HUES6 (cell line): ENCODE data around the gene SEMA5B.

ENCODE experiments used
- H3K27ac ChIP-seq: 2 replicates; pipeline ENCODE4 v1.7.0; 2013; ENCODE audit warnings: low read depth, mild to moderate bottlenecking, low read length, inconsistent platforms
- H3K27me3 ChIP-seq: 2 replicates; pipeline ENCODE4 v1.6.1; 2013; ENCODE audit warnings: low read length; ENCODE audit not compliant: control insufficient read depth, insufficient read depth
- H3K36me3 ChIP-seq: 2 replicates; pipeline ENCODE4 v1.6.1; 2013; ENCODE audit warnings: low read length; ENCODE audit not compliant: control insufficient read depth, insufficient read depth
- H3K4me1 ChIP-seq: 2 replicates; pipeline ENCODE4 v1.6.1; 2013; ENCODE audit warnings: low read length; ENCODE audit not compliant: control insufficient read depth, insufficient read depth
- H3K4me3 ChIP-seq: 2 replicates; pipeline ENCODE4 v1.5.1; 2013; ENCODE audit warnings: low read depth, low read length
- H3K9ac ChIP-seq: one replicate; pipeline ENCODE4 v1.6.1; 2013; ENCODE audit warnings: mild to moderate bottlenecking, low read length
- H3K9me3 ChIP-seq: 2 replicates; pipeline ENCODE4 v1.6.1; 2013; ENCODE audit warnings: low read depth, low read length; ENCODE audit not compliant: control insufficient read depth, insufficient read depth

Gene SEMA5B

DNA sequence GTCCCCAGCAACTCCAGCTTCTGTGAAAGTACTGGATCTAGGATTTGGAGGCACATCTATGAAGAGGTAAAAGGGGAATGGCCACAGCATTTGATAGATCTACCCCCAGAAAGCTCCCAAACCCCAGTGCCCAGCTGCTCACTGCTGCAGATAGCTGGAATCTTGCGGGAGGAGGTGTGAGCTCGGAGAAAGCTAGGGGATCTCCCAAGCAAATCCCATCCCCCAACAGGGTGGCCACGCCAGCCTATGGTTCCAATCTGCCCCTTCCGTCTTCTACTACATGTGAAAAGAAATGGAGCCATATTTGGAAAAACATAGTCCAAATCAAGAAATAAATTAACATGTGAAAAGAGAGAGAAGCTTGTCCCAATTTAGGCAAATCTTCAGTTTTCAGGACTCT lies 42.0 kb downstream of the SEMA5B start:
- Histone ChIP-seq H3K27ac (no peak overlapping the region), H3K4me1 (peaks cover 63% of the 10 kb centered on the region)

DNA sequence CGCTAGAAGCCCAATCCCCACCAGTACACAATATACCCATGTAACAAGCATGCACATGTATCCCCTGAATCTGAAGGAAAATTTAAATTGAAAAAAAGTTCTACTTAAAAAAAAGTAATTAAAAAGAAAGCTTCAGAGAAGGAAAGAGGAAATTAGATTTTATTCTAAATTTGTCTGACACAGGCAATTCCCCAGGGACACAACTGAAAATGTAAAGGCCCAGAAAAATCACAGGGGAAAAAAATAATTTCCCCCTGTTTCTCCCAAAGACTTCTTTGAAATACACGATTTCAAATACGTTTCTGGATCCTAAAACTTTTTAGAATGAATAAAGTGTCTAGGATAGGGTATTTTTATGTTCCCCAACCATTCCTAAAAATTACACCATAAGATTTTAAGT lies 42.9 kb downstream of the SEMA5B start:
- Histone ChIP-seq H3K4me1 (peaks cover 64% of the 10 kb centered on the region), H3K4me3 (no peak overlapping the region), H3K36me3 (no peaks in the 10 kb centered on the region), H3K9me3 (no peaks in the 10 kb centered on the region), H3K9ac (no peak overlapping the region), H3K27ac (no peak overlapping the region), H3K27me3 (no peaks in the 10 kb centered on the region)

More for the DNA sequence above, 42.0 kb downstream of the SEMA5B start:
- Histone ChIP-seq H3K9ac (no peak overlapping the region), H3K36me3 (no peaks in the 10 kb centered on the region), H3K9me3 (no peaks in the 10 kb centered on the region), H3K27me3 (no peaks in the 10 kb centered on the region), H3K4me3 (no peak overlapping the region)

GRCh38 chr3:122984007-122984406 lies 43.6 kb downstream of the SEMA5B start:
- Histone ChIP-seq H3K27me3 (no peaks in the 10 kb centered on the region), H3K9ac (no peak overlapping the region), H3K27ac (no peak overlapping the region), H3K36me3 (no peaks in the 10 kb centered on the region), H3K9me3 (no peaks in the 10 kb centered on the region), H3K4me1 (peaks cover 65% of the 10 kb centered on the region), H3K4me3 (0 out of 2 replicates have a peak overlapping the region, but pooled peaks have one; percentile 19)

DNA sequence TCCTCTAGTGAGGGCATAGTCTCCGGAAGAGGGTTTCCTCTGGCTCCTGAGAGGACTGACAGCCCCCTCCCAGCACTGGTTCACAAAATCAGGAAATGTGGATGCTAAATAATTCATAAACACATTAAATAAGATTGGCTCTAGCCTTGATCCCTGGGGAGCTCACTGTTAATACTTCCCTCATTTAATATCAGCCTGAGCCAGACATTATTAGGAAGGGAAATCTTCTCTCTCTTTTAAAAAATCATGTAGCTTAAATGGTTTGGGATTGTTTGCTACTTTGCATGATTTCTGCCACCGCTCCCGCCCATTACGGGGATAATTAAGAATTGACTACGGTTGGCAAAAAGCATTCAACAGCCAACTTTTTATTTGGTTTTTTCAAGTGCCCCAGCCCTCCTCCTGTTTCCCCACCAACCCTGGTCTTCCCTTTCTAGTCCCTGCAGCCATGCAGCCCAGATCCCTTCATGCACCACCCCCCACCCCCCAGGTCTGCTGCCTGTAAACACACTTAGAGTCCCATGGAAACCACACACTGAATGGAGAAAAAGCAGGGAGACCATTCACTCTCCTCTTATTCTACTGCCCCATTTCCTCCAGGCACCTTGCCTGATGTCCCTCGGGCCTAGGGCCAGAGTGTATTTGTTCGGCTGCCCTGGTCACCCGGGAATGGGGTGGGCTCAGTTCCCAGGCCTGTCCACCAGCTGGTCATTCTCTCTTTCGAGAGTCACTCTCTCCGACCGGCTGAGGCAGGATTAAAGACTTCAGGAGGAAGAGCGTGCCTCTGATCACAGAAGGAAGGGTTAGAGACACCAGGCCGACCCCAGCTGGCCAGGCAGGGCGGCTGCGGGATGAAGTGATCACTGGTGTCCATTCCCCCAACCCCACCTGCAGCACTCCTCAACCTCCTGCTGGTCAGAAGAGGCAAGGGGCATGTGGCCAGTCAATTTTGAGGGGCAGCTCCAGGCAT lies 45.1 kb downstream of the SEMA5B start:
- no peaks in the 10 kb centered on the region for H3K27me3 ChIP-seq
- H3K9me3 ChIP-seq, result no peaks in the 10 kb centered on the region
- H3K36me3 ChIP-seq, result no peaks in the 10 kb centered on the region
- no peak overlapping the region for H3K9ac ChIP-seq
- H3K27ac ChIP-seq, result no peak overlapping the region
- no peak overlapping the region for H3K4me3 ChIP-seq
- H3K4me1 ChIP-seq, result peaks cover 65% of the 10 kb centered on the region

DNA sequence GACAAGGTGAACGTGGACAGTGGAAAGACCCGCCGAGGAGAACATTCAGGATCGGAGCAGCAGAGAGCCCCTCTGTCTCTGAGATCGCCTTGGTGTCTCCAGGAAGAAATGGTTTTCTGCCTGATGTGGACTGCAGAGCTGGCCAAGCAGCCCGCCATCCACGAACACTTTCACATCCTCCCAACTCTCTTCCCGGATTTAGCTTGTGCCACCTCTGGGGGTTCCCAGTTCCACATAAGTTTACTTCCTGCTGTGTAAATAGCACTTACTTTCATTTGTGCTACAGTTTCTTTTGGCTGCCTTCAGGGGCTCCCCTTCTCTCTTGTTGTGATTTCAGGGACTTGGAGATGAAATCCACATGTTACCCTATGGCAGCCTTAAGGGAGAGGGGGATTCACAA lies 48.4 kb downstream of the SEMA5B start:
- Histone ChIP-seq H3K9ac (no peak overlapping the region), H3K27ac (no peak overlapping the region), H3K4me3 (no peak overlapping the region), H3K36me3 (no peaks in the 10 kb centered on the region), H3K27me3 (no peaks in the 10 kb centered on the region), H3K9me3 (no peaks in the 10 kb centered on the region), H3K4me1 (peaks cover 67% of the 10 kb centered on the region)

DNA sequence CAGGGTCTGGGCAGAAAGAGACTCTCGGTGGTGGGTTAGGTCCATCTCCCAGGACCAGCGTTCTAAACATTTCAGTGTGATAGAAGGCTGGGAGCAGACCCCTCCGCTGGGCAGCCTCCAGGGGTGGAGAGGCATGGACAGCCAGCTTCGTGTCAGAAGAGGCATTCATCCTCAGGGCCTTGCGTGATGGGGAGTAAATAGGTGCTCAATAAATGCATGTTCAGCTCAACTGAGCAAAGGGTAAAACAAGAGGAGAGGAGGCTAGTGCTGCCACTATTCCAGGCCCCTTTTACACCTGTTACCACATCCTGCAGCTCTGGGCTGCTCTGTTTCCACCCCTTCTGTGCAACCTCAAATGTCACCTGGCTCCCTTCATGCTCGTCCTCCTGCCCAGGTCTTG lies 49.0 kb downstream of the SEMA5B start:
- H3K4me1 ChIP-seq, result peaks cover 67% of the 10 kb centered on the region
- no peak overlapping the region for H3K4me3 ChIP-seq
- H3K27ac ChIP-seq, result no peak overlapping the region
- H3K36me3 ChIP-seq, result no peaks in the 10 kb centered on the region
- no peaks in the 10 kb centered on the region for H3K27me3 ChIP-seq
- no peak overlapping the region for H3K9ac ChIP-seq
- no peaks in the 10 kb centered on the region for H3K9me3 ChIP-seq

DNA sequence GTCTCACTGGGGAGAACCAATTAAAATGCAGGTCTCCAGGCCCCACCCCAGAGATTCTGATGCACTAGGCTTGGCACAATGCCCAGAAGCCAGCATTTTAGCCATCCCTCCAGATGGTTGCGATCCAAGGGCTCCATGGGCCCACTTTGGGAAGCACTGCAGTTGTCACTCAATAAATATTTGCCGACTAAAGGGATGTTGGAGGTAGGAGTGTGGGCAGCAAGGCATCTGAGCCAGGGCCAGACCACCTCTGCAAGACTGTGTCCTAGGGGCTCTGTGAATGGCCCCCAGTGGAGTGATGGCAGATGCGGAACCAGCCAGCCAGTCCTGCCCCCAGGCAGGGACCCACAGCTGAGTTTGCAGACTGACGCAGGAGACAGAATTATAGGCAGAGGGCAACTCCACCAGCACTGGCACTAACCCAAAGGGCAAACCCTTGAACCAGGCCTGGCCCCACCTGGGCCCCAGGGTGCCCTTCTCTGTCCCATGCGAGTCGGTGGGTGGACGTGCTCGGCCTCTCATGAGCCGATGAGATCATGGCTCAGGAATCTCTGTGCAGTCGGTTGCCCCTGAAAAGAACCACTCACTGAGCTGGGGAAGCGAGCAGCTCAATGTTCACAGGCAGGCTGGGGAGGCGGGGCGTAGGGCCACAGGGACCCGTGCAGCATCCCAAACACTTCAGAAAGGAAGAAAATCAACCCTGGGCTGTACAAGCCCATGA lies 49.7 kb downstream of the SEMA5B start:
- Histone ChIP-seq H3K9me3 (no peaks in the 10 kb centered on the region), H3K4me3 (no peak overlapping the region), H3K27ac (no peak overlapping the region), H3K36me3 (no peaks in the 10 kb centered on the region), H3K4me1 (peaks cover 68% of the 10 kb centered on the region), H3K9ac (no peak overlapping the region), H3K27me3 (no peaks in the 10 kb centered on the region)

DNA sequence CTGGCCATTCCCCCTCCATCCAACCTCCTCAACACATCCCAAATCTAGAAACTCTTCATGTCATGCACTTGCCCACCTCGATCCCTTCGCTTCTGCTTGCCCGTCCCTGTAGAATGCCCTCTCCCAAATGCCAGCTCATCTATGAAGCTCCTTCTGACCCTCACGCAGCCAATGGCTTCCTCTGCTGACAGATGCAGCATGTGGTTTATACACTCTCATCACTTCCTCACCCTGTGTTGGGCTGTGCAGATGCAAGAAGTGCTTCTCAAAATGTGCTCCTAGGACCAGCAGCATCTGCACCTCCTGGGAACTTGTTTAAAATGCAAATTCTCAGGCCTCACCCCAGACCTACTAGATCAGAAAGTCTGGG lies 51.7 kb downstream of the SEMA5B start:
- no peaks in the 10 kb centered on the region for H3K36me3 ChIP-seq
- H3K4me3 ChIP-seq, result no peak overlapping the region
- H3K9me3 ChIP-seq, result no peaks in the 10 kb centered on the region
- H3K27ac ChIP-seq, result no peak overlapping the region
- H3K9ac ChIP-seq, result no peak overlapping the region
- H3K27me3 ChIP-seq, result peaks cover 3% of the 10 kb centered on the region; the same call in 1 of the 2 replicates
- peaks cover 59% of the 10 kb centered on the region for H3K4me1 ChIP-seq

DNA sequence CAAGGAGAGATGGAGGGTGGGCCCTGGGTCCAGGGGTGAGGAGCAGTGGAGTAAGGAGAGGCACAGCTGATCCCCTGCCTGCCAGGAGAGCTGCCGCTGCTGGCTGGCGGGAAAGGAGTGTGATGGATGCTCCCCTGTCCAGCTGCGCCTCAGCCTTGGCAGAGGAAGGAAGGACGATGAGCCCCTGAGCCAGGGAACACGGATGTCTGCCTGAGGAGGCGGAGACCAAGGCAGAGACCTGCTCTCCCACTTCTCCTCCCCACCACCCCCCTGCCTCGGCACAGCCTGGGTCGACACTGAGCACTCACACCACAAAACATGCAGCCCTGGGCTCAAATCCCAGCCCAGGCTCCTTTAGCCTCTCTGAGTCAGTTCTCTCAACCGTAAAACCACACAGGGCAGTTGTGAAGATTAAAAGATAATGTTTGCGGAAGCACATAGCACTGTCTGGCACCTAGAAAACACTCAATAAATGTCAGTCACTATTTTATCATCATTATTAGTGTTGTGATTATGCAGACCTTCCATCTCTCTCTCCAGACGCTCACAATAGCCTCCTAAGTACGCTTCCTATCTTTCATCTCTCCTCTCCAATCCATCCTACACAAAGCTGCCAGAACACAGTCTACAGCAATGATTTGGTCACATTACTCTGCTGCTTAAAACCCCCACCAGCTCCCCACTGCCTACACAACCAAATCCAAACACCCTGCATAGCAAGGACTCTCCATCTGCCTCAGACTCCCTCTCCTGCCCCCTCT lies 52.2 kb downstream of the SEMA5B start:
- Histone ChIP-seq H3K9me3 (no peaks in the 10 kb centered on the region), H3K9ac (peak overlapping the region; percentile 58), H3K4me3 (peak overlapping the region; percentile 27; the same call in 1 of the 2 replicates), H3K4me1 (peaks cover 59% of the 10 kb centered on the region), H3K27ac (no peak overlapping the region; the same call in 1 of the 2 replicates), H3K27me3 (peaks cover 3% of the 10 kb centered on the region; the same call in 1 of the 2 replicates), H3K36me3 (no peaks in the 10 kb centered on the region)

DNA sequence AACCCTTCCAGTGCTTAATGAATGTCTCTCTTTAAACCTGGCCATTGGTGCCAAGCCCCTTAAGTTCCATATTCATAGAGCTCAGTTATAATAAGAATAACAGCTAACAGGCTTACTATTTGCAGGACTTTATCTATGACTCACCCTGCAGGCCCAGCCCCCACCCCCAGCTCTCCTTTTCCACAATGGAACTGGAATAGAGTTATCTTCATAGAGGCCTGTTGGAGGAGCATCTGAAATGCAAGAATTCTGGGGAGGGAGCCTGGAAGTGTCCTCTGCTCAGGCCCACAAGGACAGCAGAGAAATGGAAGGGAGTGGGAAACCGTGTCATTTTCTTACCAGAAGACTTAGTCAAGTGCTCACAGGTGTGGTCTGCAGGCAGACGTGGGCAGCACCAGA lies 52.8 kb downstream of the SEMA5B start:
- no peaks in the 10 kb centered on the region for H3K9me3 ChIP-seq
- H3K27me3 ChIP-seq, result peaks cover 3% of the 10 kb centered on the region; the same call in 1 of the 2 replicates
- no peak overlapping the region; the same call in 1 of the 2 replicates for H3K27ac ChIP-seq
- peak overlapping the region; percentile 58 for H3K9ac ChIP-seq
- no peaks in the 10 kb centered on the region for H3K36me3 ChIP-seq
- H3K4me1 ChIP-seq, result peaks cover 59% of the 10 kb centered on the region
- H3K4me3 ChIP-seq, result peak overlapping the region; percentile 27; the same call in 1 of the 2 replicates
